HG03342 (cell line): ENCODE results near the gene POU1F1.
"Not testable (repeated sequence)": the region's sequence is repeated elsewhere in the genome, so short reads cannot be mapped to it uniquely, and the experiment has no call there.

ENCODE experiments used
- ATAC-seq: cut with Tn5 transposase; IDR thresholded peaks from one replicate; pipeline ENCODE4 v1.9.1; 2021; ENCODE audit warnings: mild to moderate bottlenecking, moderate library complexity; ENCODE audit not compliant: unreplicated experiment

The POU1F1 gene, protein sequence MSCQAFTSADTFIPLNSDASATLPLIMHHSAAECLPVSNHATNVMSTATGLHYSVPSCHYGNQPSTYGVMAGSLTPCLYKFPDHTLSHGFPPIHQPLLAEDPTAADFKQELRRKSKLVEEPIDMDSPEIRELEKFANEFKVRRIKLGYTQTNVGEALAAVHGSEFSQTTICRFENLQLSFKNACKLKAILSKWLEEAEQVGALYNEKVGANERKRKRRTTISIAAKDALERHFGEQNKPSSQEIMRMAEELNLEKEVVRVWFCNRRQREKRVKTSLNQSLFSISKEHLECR

DNA sequence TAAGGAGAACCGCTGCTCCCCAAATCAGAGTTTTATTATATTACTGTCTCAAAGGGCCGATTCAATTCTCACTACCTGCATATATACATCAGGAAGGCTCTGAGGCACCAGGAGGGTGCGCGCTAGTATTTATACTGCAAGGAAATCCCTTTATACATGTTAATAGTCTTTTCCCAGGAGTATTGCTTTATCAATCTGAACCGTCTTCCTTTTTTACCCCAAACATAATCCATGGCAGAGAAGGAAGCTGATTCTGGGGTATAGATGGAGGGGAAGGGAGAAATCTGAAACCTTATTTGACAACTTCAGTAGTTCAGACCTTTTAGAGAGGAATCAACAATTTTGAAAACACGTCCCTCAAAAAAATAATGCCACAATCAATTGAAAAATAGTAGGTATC lies at the start of gene POU1F1:
Gene POU1F1, minus strand, starts transcription at position 101 of the 400 bp plus-strand sequence. CDS start 122 bp downstream, outside the sequence.
- no peak for ATAC-seq

DNA sequence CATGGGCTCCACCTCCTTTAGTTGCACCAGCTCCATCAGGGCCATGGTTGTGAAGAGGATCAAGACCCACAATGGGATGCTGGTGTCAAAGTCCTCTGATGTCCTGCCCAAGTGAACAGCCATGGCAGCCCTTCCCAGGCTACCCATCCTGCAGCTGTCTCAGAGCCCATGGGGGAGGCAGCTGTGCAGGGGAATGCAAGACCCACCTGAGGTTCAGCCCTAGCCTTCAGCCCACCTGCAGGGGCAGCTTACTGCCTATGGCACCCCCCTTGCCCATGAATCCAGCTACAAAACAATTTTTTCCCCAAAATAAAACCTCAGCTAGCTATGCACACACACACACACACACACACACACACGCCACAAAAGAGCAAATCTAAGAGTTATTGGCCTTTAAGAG lies 48.2 kb upstream of the POU1F1 start:
- ATAC-seq: no peak

DNA sequence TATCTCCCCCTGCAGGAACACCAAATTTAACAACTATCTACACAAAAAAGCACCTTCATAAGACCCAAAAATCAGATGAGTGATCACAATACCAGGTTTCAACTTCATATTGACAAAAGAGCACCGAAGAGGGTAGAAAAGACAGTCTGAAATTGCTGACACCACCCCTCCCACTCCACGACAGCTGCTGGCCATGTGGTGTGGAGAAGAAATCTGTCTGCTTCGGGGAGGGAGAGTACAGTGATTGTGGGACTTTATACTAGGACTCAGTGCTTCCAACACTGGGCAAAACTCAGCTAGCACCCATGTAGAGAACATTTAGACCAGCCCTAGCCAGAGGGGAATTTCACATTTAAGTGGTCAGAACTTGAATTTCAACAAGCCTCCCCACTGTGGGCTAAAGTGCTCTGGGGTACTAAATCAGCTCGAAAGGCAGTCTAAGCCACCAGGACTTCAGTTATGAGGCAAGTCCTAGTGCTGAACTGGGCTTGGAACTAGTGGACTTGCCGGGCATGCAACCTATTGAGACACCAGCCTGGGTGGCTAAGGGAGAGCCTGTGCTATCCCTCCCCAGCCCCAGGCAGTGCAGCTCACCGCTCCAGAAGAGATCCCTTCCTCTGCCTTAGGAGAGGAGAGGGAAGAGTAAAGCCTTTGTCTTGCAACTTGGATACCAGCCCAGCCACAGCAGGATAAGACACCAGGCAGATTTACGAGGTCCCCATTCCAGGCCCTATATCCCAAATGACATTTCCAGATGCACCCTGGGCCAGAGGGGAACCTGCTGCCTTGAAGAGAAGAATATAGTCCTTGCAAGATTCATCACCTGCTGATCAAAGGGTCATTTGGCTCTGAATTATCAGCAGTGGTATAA lies 44.6 kb upstream of the POU1F1 start:
- no peak for ATAC-seq

DNA sequence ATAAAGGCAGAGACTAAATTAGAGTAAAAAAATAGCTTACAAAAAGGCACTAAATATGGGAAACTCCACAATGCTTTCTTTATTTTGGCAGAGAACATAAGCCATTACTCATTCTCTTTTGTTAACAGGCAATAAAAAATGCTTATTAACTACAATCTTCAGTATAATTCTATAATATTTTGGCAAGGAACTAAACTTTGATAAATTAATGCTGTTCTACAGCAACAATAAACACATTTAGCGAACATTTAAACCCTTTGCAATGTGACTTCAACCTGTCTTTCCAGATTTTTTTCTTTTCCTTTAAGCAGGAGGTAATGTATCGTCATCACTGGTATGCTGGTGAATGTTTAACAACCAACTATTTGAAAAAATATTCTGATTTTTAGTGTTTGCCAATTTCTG lies 42.2 kb upstream of the POU1F1 start:
- no peak for ATAC-seq

DNA sequence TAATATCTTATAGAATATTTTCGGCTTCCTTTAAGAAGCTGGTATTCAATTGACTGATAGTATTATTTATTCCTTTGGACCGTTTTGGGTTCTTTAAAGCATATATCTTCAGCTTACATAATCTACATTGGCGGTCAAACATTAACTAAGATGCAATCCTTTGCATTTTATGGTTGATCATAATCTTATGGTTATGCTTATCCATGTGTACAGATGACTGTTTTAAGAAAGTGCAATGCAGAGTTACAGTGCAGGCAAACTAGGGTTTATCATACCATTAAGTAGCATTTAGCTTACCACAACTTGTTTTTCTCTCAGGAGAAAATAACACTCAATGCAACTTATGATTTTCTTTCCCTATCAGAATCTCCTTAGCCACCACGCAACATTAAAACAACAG lies 41.4 kb upstream of the POU1F1 start:
- ATAC-seq: no peak

DNA sequence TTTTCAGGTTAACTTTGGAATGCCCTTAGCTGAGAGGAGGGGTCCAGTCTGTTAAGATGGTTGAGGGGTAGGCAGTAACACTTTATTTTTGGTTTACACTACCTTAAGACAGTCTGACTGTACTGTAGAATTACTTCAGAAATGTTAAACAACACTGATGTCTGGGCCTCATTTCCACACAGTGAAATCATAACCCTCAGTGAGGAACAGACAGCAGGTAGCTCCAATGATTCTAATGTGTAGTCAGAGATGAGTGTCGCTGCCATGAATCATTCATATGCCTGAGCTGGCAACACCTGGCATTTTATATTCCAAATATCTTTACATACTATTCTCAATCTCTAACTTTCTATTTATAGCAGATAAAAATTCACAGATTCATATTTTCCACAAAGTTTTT lies 37.3 kb upstream of the POU1F1 start:
- no peak for ATAC-seq

DNA sequence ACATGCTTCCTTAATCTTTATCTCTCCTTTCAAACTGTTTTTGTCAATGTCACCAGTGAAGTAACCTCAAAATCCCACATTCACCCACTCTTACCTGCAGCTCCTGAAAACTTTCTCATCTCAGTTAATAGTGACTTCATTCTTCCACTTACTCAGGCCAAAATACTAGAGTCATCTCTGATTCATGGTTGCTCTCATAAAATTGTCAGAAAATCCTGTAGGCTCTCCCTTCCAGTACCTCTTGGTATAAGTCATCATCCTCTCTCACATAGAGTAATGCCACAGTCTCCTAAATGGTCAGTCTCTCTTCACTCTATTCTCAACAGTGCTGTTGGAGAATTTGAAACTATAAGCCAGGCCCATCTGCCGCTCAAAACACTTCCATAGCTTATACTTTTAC lies 34.9 kb upstream of the POU1F1 start:
- no peak for ATAC-seq

DNA sequence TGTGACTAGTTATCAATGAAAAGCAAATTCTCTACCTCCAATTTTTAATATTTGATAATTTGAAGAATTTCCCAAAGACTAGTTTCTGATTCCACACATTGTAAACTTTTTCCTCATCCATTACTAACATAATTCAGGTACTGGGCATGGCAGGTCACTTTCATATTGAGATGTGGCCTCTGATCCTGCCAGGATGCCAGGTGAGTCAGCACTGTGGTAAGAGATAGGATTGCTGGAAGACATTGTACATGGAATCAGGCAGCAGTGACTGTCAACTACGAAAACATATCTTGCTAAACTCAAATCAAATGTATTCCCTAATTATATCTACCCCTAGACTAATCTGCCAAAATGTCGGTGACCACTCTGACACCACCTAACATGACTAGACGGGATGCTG lies 33.2 kb upstream of the POU1F1 start:
- no peak for ATAC-seq

DNA sequence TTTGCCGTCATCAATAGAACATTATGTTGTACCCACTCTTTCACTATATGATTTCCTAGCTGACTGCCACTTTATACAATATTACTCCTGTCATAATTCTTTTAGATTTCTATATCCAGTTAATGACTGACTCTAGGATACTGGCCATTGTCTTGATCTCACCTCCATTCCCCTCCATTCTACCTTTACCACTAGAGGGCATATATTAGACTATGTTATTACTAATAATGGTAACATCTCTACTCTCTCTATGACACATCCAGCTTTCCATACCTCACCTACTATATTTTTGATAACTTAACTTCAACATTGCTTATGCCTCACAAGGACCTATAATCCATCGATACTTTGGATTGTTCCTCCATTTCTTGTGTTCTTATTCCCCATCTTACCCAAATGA lies 31.4 kb upstream of the POU1F1 start:
- ATAC-seq: peak; percentile 76

DNA sequence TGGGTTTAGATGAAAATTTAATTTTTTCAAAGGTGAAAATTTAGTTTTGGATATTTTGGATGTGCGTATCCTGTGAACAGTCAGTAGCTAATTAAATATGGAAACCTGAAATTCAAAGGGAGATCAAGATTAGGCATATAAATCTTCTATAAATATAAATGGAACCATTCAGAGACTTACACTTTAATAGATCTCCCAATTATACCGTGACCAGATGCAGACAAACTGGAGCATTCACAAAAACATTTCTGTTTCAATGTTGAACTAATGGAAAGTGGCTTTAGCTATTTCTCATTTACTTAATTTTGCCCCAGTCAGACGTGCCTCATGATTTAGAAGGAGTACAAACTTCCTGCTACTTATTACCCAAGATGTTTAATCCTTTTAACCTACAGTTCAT lies 29.1 kb upstream of the POU1F1 start:
- ATAC-seq: no peak

DNA sequence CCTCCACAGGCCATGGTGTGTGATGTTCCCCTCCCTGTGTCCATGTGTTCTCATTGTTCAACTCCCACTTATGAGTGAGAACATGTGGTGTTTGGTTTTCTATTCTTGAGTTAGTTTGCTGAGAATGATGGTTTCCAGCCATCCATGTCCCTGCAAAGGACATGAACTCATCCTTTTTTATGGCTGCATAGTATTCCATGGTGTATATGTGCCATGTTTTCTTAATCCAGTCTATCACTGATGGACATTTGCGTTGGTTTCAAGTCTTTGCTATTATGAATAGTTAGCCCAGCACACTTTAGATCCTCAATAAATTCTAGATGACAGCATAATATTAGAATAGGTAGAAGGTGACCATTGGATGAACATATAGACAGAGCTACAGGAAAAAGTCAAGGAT lies 28.6 kb upstream of the POU1F1 start:
- ATAC-seq: not testable (repeated sequence)

DNA sequence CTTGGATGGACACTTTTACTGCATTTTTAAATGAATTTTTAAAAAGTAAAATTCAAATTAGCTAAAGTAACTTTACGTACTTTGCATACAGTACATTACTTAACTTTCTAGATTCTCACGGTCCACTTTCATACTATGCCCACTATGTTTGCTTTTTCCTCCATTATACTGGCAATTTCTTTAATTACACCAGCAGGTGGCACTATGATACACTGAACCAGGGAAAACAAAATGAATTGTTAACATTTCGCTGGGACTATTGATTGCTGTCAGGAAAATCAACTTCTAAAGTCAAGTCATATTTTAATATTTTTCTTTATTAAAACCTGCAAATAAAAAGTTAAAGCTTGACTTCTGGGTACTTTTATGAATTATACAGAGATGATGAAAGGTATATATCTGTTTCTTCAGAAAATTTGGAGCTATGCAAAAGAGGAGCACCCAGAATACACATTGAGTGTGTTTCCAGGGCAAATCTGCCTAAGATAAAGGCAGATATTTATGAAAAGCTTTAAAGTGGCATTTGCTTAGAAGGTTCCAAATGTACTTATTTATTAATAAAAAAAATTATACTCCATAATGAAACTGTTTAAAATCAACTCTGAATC lies 21.8 kb upstream of the POU1F1 start:
- ATAC-seq: peak; percentile 91

DNA sequence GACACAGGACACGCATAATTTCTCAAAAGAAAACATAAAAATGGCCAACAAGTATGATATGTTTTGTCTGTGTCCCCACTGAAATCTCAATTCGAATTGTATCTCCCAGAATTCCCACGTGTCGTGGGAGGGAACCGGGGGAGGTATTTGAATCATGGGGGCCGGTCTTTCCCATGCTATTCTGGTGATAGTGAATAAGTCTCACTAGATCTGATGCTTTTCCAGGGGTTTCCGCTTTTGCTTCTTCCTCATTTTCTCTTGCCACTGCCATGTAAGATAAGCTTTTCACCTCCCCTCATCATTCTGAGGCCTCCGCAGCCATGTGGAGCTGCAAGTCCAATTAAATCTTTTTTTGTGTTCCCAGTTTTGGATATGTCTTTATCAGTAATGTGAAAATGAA lies 12.1 kb upstream of the POU1F1 start:
- ATAC-seq: no peak

DNA sequence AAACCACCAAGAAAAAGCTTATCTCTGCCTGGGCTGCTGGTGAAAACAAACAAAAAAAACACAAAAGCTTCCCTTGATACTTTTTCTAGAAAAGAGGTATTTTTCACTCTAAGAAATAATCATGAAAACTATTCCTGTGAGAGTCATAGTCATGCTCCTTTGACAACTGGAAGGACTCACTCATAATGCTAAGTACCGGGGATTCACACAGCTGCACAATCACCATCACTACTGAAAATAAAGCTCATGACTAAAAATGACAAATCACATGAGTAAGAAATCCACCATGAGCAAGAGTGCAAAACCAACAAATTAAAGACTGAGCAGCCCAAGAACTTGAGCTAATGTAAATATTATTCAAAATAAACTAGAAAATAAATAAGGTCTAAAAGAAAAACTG lies 10.6 kb upstream of the POU1F1 start:
- ATAC-seq: no peak

DNA sequence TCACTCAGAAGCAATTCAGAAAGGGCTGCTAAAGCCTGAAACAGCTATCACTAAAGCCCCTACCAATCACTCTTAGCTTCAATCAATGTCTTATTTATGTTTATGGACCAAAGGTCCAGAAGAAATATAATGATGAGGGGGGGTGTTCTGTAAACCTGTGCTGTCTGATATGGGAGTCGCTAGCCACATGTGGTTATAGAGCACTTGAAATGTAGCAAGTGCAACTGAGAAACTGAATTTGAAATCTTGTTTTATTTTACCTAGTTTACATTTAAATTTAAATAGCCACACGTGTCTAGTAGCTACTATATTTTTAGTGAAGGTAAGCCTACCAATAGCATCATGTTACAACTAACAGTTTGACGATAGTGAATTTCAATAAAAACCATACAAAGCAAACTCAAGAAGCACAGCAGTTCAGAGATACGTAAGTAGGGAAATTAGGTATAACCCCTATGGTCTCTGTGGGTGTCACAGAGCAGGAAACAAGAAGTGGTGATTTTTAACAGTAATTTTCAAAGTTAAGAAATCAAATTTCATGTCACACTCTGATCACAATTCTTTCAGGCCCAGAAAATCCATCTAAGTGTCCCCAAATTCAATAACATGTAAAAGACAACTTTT lies 3.6 kb downstream of the POU1F1 start:
- peak; percentile 79 for ATAC-seq

DNA sequence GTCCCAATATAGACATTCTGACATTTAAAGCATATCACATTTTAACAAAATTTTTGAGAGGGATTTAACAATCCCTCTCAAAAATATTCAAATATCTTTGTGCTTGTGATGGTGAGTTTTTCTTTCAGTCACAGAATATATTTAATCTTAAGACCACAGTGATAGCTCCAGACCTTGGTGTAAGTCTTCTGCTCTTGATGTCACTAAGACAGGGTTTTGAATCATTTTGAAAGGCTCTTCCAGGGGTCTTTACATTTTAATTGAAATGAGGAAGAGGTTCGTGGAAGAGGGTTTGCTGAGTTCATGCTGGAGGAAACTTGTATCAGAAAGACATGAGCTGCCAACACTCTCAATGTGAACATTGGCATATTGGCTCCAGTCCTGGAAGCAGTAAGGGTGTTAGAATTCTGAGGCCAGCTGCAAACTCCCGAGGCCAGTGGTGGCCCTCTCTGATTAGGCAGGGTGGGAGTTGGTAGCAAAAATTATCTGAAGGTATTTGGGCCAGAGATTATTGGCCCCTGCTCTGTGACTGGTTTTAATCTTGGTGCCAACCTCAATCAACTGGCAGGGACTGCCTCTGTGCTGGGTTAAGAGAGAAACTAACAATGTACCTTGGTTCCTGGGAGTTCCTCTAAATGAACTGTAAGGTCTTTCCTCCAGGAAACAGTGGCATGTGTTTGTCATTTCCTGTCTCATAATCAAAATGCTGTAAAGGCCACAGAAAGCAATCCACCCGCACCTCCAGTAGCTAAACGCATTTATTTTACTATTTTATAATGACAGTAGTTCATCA lies 5.3 kb downstream of the POU1F1 start:
- no peak for ATAC-seq

DNA sequence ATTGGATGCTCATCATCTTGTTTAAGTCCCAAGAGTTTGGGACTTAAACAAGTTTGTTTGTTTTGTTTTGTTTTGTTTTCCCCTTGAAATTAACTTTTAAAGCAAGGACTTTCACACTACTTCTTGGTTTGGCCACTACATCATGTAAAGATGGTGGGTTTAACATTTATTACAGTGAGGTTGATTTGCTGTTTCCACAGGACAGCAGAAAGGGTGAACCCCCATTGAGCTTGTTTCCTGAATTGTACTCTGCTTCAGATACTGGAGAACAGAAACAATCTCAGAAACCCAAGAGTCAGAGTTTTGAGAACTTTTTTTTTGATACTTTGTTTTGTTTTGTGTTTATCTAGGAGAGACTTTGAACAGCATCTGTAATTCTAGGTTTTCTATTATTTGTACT lies 6.7 kb downstream of the POU1F1 start:
- ATAC-seq: no peak

DNA sequence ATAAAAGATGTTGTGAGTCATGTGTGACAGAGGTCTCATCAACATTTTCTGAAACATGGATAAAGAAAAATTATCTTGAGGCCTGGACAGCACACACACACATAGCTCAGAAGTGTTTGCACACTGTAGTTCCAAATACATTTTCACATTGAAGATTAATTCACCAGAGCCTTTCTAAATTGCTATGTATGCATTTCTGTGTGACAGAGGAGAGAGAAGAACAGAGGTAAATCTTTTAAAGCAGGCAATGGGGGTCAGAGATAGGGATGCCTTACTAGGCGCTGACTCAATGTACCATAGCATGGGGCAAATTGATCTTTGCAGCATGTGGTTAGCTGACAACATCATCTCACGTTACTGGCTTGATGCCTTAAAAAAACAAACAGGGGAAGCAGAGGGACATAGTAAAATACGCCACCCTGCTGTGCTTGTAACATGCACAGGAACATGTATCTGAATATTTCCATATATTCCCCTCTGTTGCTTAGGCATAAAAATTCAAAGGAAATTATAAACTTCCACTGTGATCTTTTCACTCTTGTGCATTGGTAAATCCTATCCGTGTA lies 7.7 kb downstream of the POU1F1 start:
- no peak for ATAC-seq

DNA sequence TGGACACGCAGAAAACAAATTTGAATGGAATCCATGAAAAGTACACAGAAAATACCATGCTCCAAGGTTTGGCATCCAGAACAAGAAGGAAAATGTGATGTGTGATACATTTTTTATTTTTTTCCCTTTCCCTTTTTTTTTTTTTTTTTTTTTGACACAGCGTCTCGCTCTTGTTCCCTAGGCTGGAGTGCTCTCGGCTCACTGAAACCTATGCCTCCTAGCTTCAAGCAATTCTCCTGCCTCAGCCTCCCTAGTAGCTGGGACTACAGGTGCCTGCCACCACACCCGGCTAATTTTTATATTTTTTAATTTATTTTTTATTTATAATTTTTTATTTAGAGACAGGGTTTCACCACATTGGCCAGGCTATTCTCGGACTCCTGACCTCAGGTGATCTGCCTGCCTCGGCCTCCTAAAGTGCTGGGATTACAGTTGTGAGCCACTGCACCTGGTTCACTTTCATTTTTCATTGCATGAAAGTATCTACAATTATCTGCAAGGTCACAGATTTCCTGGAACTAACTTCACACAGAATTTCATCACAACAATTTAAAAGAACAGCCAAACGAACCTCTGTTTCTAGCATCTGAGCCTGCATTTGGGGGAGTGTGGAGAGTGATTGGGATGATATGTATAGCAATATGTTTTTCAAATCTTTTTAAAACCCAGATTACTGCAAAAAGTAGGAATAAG lies 8.3 kb downstream of the POU1F1 start:
- ATAC-seq: no peak

DNA sequence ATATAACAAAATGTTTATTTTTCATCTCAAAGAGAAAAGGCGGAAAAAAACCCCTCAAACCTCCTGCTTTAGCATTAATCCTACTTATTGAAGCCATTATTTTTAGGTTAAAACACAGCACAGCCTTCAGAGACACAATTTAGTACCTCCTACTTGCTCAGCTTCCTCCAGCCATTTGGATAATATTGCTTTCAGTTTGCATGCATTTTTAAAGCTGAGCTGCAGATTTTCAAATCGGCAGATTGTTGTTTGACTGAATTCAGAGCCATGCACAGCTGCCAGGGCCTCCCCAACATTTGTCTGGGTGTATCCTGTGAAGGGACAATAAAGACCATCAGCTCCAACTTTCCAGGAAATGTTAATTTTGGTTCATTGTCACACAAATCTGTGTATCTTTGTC lies 14.5 kb downstream of the POU1F1 start:
- no peak for ATAC-seq
